Measurements from ENCODE around the gene FXYD3.

GRCh38 chr19:35123573-35123972 is 8.0 kb downstream of the FXYD3 start:
- TF ChIP-seq CTCF (IDR thresholded peaks at IDR 0.05; ENCODE audit: low read depth, low read length, missing input control) (no peak), RXRA (IDR thresholded peaks at IDR 0.05) (no peak), RAD21 (IDR thresholded peaks at IDR 0.05) (no peak), SP1 (IDR thresholded peaks at IDR 0.05) (no peak), YY1 (IDR thresholded peaks at IDR 0.05) (no peak)
- TF ChIP-seq, protein P1, sequence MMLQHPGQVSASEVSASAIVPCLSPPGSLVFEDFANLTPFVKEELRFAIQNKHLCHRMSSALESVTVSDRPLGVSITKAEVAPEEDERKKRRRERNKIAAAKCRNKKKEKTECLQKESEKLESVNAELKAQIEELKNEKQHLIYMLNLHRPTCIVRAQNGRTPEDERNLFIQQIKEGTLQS (IDR thresholded peaks at IDR 0.05) = no peak
- TF ChIP-seq, protein P2, sequence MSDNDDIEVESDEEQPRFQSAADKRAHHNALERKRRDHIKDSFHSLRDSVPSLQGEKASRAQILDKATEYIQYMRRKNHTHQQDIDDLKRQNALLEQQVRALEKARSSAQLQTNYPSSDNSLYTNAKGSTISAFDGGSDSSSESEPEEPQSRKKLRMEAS (IDR thresholded peaks at IDR 0.05) = no peak

Measured in liver (tissue), 3 donors.